HepG2 (cell line): ENCODE data around the gene TEKTIP1. TPM values are rescaled to one million over a fixed set of nuclear protein-coding genes. Genes with fewer than 3 reads are reported as not detected.

Source experiments
- ATAC-seq: fragments of 200-7000 bp; cut with Tn5 transposase; 3 replicates; pipeline ENCODE4 v1.9.1; 2020; ENCODE audit warnings: mild to moderate bottlenecking, moderate library complexity
- BruUV-seq: library from RNA; stranded (reverse); fragments of 400-500 nt; replicated peaks from 2 replicates; lab custom pipeline; 2021; lab: Mats Ljungman, UMichigan
- CTCF ChIA-PET: fragments of 300-600 bp; formaldehyde crosslinking; extraction: SDS; loops from one replicate; lab custom pipeline; 2021; ENCODE audit warnings: low total read pairs, inconsistent platforms, low intra/inter-chr PET ratio; lab: Yijun Ruan, JAX
- POLR2A ChIA-PET: fragments of 350-600 bp; sonication (Branson Sonifier 250); formaldehyde crosslinking; loops from one replicate; lab custom pipeline; 2020; ENCODE audit warnings: antibody characterized with exemption, inconsistent platforms; lab: Yijun Ruan, JAX
- DNase-seq: peaks from one replicate; pipeline ENCODE4 v3.0.0-alpha.2; 2015; ENCODE audit warnings: low spot score
- FAIRE-seq: peaks from 3 replicates; lab custom pipeline; 2011; peaks lifted over from hg19 to GRCh38; lab: Jason Lieb, UNC
- H2AFZ ChIP-seq: one replicate; pipeline ENCODE4 v1.6.1; 2011; ENCODE audit warnings: low read length, inconsistent platforms
- H3K27ac ChIP-seq: fragments of 300-600 bp; 3 replicates; pipeline ENCODE4 v1.8.0; 2011; ENCODE audit warnings: mixed run types, mild to moderate bottlenecking, mixed read lengths, low read length, inconsistent platforms; ENCODE audit not compliant: insufficient read depth; ENCODE audit errors: extremely low read length
- H3K27me3 ChIP-seq, 2 experiments: fragments of 200-600 bp in 1 of 2; 2 replicates in 1 of 2; 3 replicates in 1 of 2; pipeline versions ENCODE4 v1.6.0 to v1.8.0; 2011; ENCODE audit warnings: low read length in 2 of 2, mild to moderate bottlenecking in 2 of 2, moderate library complexity in 2 of 2, inconsistent platforms in 1 of 2; ENCODE audit not compliant: insufficient read depth in 2 of 2, control insufficient read depth in 1 of 2
- H3K36me3 ChIP-seq, 2 experiments: fragments of 200-600 bp in 1 of 2; replicated peaks in 1 of 2; 2 replicates in 1 of 2; 3 replicates in 1 of 2; pipeline versions ENCODE4 v1.5.1 to v1.8.0; 2011; ENCODE audit warnings: low read length in 2 of 2, inconsistent platforms in 1 of 2; ENCODE audit not compliant: insufficient read depth in 2 of 2, control insufficient read depth in 1 of 2
- H3K4me1 ChIP-seq: 2 replicates; pipeline ENCODE4 v1.5.1; 2012; ENCODE audit warnings: low read length, inconsistent platforms; ENCODE audit not compliant: insufficient read depth
- H3K4me2 ChIP-seq: 2 replicates; pipeline ENCODE4 v1.6.0; 2011; ENCODE audit warnings: low read depth, low read length, inconsistent platforms
- H3K4me3 ChIP-seq, 3 experiments: fragments of 200-600 bp in 1 of 3; sonication (generic), shearing (Covaris generic) in 1 of 3; replicated peaks in 1 of 3; 2 replicates each; pipeline ENCODE4 v1.5.1; 2011 to 2016; ENCODE audit warnings: low read length in 3 of 3, inconsistent platforms in 2 of 3, low read depth in 2 of 3, mild to moderate bottlenecking in 2 of 3, control low read depth in 1 of 3, mixed read lengths in 1 of 3; ENCODE audit not compliant: insufficient read depth in 1 of 3
- H3K79me2 ChIP-seq: one replicate; pipeline ENCODE4 v1.6.1; 2011; ENCODE audit warnings: low read length, inconsistent platforms; ENCODE audit not compliant: insufficient read depth
- H3K9ac ChIP-seq: 2 replicates; pipeline ENCODE4 v1.6.0; 2011; ENCODE audit warnings: mild to moderate bottlenecking, low read depth, low read length, inconsistent platforms; ENCODE audit not compliant: insufficient read depth
- H3K9me3 ChIP-seq: 2 replicates; pipeline ENCODE4 v1.5.1; 2012; ENCODE audit warnings: mild to moderate bottlenecking, low read length
- H4K20me1 ChIP-seq: 2 replicates; pipeline ENCODE4 v1.6.0; 2011; ENCODE audit warnings: inconsistent platforms, mild to moderate bottlenecking, low read length, moderate library complexity; ENCODE audit not compliant: insufficient read depth
- ADNP ChIP-seq: sonication (generic); formaldehyde crosslinking; IDR thresholded peaks from 2 replicates; pipeline ENCODE4 v1.4.0; 2020; ENCODE audit warnings: missing genetic modification reagents
- AGO2 ChIP-seq: fragments of 200-400 bp; formaldehyde crosslinking; optimal IDR thresholded peaks from 2 replicates; pipeline ENCODE3; 2017; ENCODE audit warnings: mild to moderate bottlenecking, low read depth, low read length, moderate library complexity
- ARID2 ChIP-seq: sonication (generic); formaldehyde crosslinking; IDR thresholded peaks from 2 replicates; pipeline ENCODE4 v1.8.1; 2022; ENCODE audit warnings: mild to moderate bottlenecking, missing genetic modification reagents, borderline replicate concordance
- BORCS8-MEF2B ChIP-seq: sonication (generic); formaldehyde crosslinking; IDR thresholded peaks from 2 replicates; pipeline ENCODE4 v1.8.0; 2022; ENCODE audit warnings: mild to moderate bottlenecking, missing genetic modification reagents
- CENPT ChIP-seq: sonication (generic); formaldehyde crosslinking; IDR thresholded peaks from 2 replicates; pipeline ENCODE4 v1.8.0; 2022; ENCODE audit warnings: low read depth, mild to moderate bottlenecking, moderate library complexity, missing genetic modification reagents
- GLI4 ChIP-seq: sonication (generic); formaldehyde crosslinking; IDR thresholded peaks from 2 replicates; pipeline ENCODE4 v1.5.1; 2020; ENCODE audit warnings: missing genetic modification reagents, mild to moderate bottlenecking, moderate library complexity, borderline replicate concordance
- IRF2 ChIP-seq: IDR thresholded peaks from 2 replicates; pipeline ENCODE4 v1.6.1; 2018; ENCODE audit warnings: missing genetic modification reagents, missing compliant biosample characterization
- RBM22 ChIP-seq: fragments of 200-400 bp; formaldehyde crosslinking; optimal IDR thresholded peaks from 2 replicates; pipeline ENCODE3; 2017; ENCODE audit warnings: mild to moderate bottlenecking, low read length, moderate library complexity
- RELA ChIP-seq: sonication (generic); formaldehyde crosslinking; IDR thresholded peaks from 2 replicates; pipeline ENCODE4 v1.4.0; 2020; ENCODE audit warnings: missing genetic modification reagents
- SOX6 ChIP-seq, 2 experiments: fragments of 450-650 bp in 1 of 2; sonication (generic) in 1 of 2; formaldehyde crosslinking in 1 of 2; IDR thresholded peaks; 2 replicates each; pipeline versions ENCODE4 v1.4.0 to v1.6.1; 2017 to 2020; ENCODE audit warnings: antibody characterized with exemption in 1 of 2, mild to moderate bottlenecking in 1 of 2, missing genetic modification reagents in 1 of 2
- THAP7 ChIP-seq: sonication (generic); formaldehyde crosslinking; IDR thresholded peaks from 2 replicates; pipeline ENCODE4 v1.8.1; 2023; ENCODE audit warnings: mild to moderate bottlenecking, missing genetic modification reagents
- ZBED4 ChIP-seq: sonication (generic); formaldehyde crosslinking; IDR thresholded peaks from 2 replicates; pipeline ENCODE4 v1.4.0; 2020; ENCODE audit warnings: missing genetic modification reagents, borderline replicate concordance
- ZFY ChIP-seq: sonication (generic); formaldehyde crosslinking; IDR thresholded peaks from 2 replicates; pipeline ENCODE4 v1.4.0; 2020; ENCODE audit warnings: missing genetic modification reagents
- ZMYM3 ChIP-seq: sonication (generic); formaldehyde crosslinking; IDR thresholded peaks from 2 replicates; pipeline ENCODE4 v1.5.1; 2020; ENCODE audit warnings: mild to moderate bottlenecking, missing genetic modification reagents
- ZNF619 ChIP-seq: sonication (generic); formaldehyde crosslinking; IDR thresholded peaks from 2 replicates; pipeline ENCODE4 v1.4.0; 2020; ENCODE audit warnings: mild to moderate bottlenecking, missing genetic modification reagents
- ZSCAN22 ChIP-seq: sonication (generic); formaldehyde crosslinking; IDR thresholded peaks from 2 replicates; pipeline ENCODE4 v1.4.0; 2020; ENCODE audit warnings: mild to moderate bottlenecking, missing genetic modification reagents
- WGBS: methylation state at CpG from one replicate; pipeline ENCODE4 v1.1.6; 2017; ENCODE audit warnings: low lambda C conversion rate; 5-methylcytosine and 5-hydroxymethylcytosine counted together
- in situ Hi-C: cut with HindIII; loops from 2 replicates; pipeline ENCODE4 v1.10.0; 2017; ENCODE audit warnings: low pct_unique_long_range_greater_than_20kb; ENCODE audit not compliant: extremely low pct_ligation_motif_present
- intact Hi-C: fragments of 100-400 bp; cut with micrococcal nuclease; formaldehyde crosslinking; loops from one replicate; pipeline ENCODE4 v1.10.0; 2022; ENCODE audit not compliant: unreplicated experiment
- polyA plus RNA-seq, 8 experiments: library from polyadenylated mRNA; depleted of rRNA in 3 of 8; stranded (reverse) in 7 of 8; unstranded in 1 of 8; fragments of >200 nt; fragmentation: Illumina TruSeq in 4 of 8; extraction: Trizol in 4 of 8; gene quantifications; 2 replicates each; pipeline versions ENCODE4 v1.2.1 to v1.2.3, GENCODE V29; 2011 to 2016; ENCODE audit warnings: low read depth in 4 of 8, missing spikeins in 1 of 8, mixed read lengths in 1 of 8; ENCODE audit not compliant: insufficient read depth in 1 of 8
- total RNA-seq, 5 experiments: library from RNA; depleted of rRNA; stranded (reverse); fragments of >200 nt; fragmentation: Illumina TruSeq; extraction: Trizol; gene quantifications; 2 replicates each; pipeline ENCODE4 v1.2.3, GENCODE V29; 2016; ENCODE audit warnings: low read depth in 1 of 5

Gene TEKTIP1
- total and polyA plus RNA-seq, 2 of the 13 experiments (the other 11 are each of a cell fraction or from before 2014, with no cell fraction given): not detected

- Histone ChIP-seq H3K9me3 (no peaks in the 10 kb centered on the region), H3K27ac (no peak overlapping the region), H3K4me3 (no peak overlapping the region), H3K9ac (no peak overlapping the region), H3K4me1 (no peaks in the 10 kb centered on the region), H3K4me2 (no peak overlapping the region), H3K36me3 (peaks cover 3 to 10% of the 10 kb centered on the region in 2 experiments; a peak in 3 of 5 replicates), H3K27me3 (no peaks in the 10 kb centered on the region), H3K79me2 (no peaks in the 10 kb centered on the region), H2AFZ (no peak overlapping the region), H4K20me1 (no peaks in the 10 kb centered on the region)
- ATAC-seq (peak; percentile 75), DNase-seq (peak; percentile 35), FAIRE-seq (no peak)
- WGBS: 78% methylated on average over 15 of the region's 30 CpGs
- BruUV-seq: no TSS peak
- in situ Hi-C loops (no loop called here), intact Hi-C loops (loop anchor here (1.0 kb wide), 1 partner anchor 30 kb away; no protein-coding TSS in a partner anchor)
- CTCF ChIA-PET: interaction anchor here (1.2 to 2.3 kb wide), 2 partner anchors 30 to 41 kb away, joined by 5 to 14 read pairs; no protein-coding TSS in a partner anchor
- POLR2A ChIA-PET: interaction anchor here (0.7 to 0.9 kb wide), 2 partner anchors 12 to 13 kb away, joined by 3 read pairs; partner anchors contain the start of gene MFSD12
- TF ChIP-seq ZNF619 (CRISPR knock-in tag) (no peak), CENPT (CRISPR knock-in tag) (0 out of 2 replicates have a peak, but pooled peaks have one; percentile 34), BORCS8-MEF2B (CRISPR knock-in tag) (peak; percentile 47; the same call in 1 of the 2 replicates), ZMYM3 (peak; percentile 77), ADNP (peak; percentile 69; the same call in 1 of the 2 replicates), ARID2 (no peak), RELA (CRISPR knock-in tag) (0 out of 2 replicates have a peak, but pooled peaks have one; percentile 28), RBM22 (peak; percentile 24), AGO2 (peak; percentile 80), ZFY (CRISPR knock-in tag) (peak; percentile 26; the same call in 1 of the 2 replicates), ZSCAN22 (peak; percentile 41; the same call in 1 of the 2 replicates), IRF2 (peak; percentile 32; the same call in 1 of the 2 replicates), GLI4 (CRISPR knock-in tag) (no peak), SOX6 (IDR thresholded peaks at IDR 0.05) (no peak), SOX6 (CRISPR knock-in tag; IDR thresholded peaks at IDR 0.05) (no peak), ZBED4 (CRISPR knock-in tag) (0 out of 2 replicates have a peak, but pooled peaks have one; percentile 55), THAP7 (no peak)
Observed at GRCh38 chr19:3544742-3545668, 6.0 kb downstream of the TEKTIP1 start.
